HepG2 (cell line): ENCODE measurements around the gene DDR1. TPM values are rescaled to one million over a fixed set of nuclear protein-coding genes. Genes with fewer than 3 reads are reported as not detected.
"Not testable (repeated sequence)": the region's sequence is repeated elsewhere in the genome, so short reads cannot be mapped to it uniquely, and the experiment has no call there.

Source experiments
- GFI1 ChIP-seq: sonication (generic); formaldehyde crosslinking; IDR thresholded peaks from 2 replicates; pipeline ENCODE4 v1.5.0; 2020; ENCODE audit warnings: missing genetic modification reagents, mild to moderate bottlenecking, borderline replicate concordance
- RARA ChIP-seq: IDR thresholded peaks from 2 replicates; pipeline ENCODE4 v1.6.1; 2016; ENCODE audit warnings: missing genetic modification reagents, missing compliant biosample characterization
- ZNF441 ChIP-seq: sonication (generic); formaldehyde crosslinking; IDR thresholded peaks from 2 replicates; pipeline ENCODE4 v1.7.0; 2021; ENCODE audit warnings: missing genetic modification reagents, borderline replicate concordance
- ZNF749 ChIP-seq: sonication (generic); formaldehyde crosslinking; IDR thresholded peaks from 2 replicates; pipeline ENCODE4 v1.8.0; 2022; ENCODE audit warnings: mild to moderate bottlenecking, missing genetic modification reagents, moderate library complexity, borderline replicate concordance
- ZSCAN30 ChIP-seq: sonication (generic); formaldehyde crosslinking; IDR thresholded peaks from 2 replicates; pipeline ENCODE4 v1.5.0; 2020; ENCODE audit warnings: mild to moderate bottlenecking, missing genetic modification reagents
- polyA plus RNA-seq, 8 experiments: library from polyadenylated mRNA; depleted of rRNA in 3 of 8; stranded (reverse) in 7 of 8; unstranded in 1 of 8; fragments of >200 nt; fragmentation: Illumina TruSeq in 4 of 8; extraction: Trizol in 4 of 8; gene quantifications; 2 replicates each; pipeline versions ENCODE4 v1.2.1 to v1.2.3, GENCODE V29; 2011 to 2016; ENCODE audit warnings: low read depth in 4 of 8, missing spikeins in 1 of 8, mixed read lengths in 1 of 8; ENCODE audit not compliant: insufficient read depth in 1 of 8
- total RNA-seq, 5 experiments: library from RNA; depleted of rRNA; stranded (reverse); fragments of >200 nt; fragmentation: Illumina TruSeq; extraction: Trizol; gene quantifications; 2 replicates each; pipeline ENCODE4 v1.2.3, GENCODE V29; 2016; ENCODE audit warnings: low read depth in 1 of 5
- TF ChIP-seq, protein P1 (sequence below), 2 experiments: sonication (generic) in 1 of 2; formaldehyde crosslinking in 1 of 2; IDR thresholded peaks; 2 replicates each; pipeline versions ENCODE4 v1.4.0 to v1.6.1; 2016 to 2020; ENCODE audit warnings: borderline replicate concordance in 1 of 2, low read depth in 1 of 2, mild to moderate bottlenecking in 1 of 2, missing genetic modification reagents in 1 of 2
- TF ChIP-seq, protein P2 (sequence below): sonication (generic); formaldehyde crosslinking; IDR thresholded peaks from 2 replicates; pipeline ENCODE4 v1.8.0; 2022; ENCODE audit warnings: mild to moderate bottlenecking, missing genetic modification reagents; ENCODE audit not compliant: insufficient replicate concordance

Gene DDR1
- total and polyA plus RNA-seq, 2 of the 13 experiments (the other 11 are each of a cell fraction or from before 2014, with no cell fraction given), result 16.7 to 20.2 TPM

DNA sequence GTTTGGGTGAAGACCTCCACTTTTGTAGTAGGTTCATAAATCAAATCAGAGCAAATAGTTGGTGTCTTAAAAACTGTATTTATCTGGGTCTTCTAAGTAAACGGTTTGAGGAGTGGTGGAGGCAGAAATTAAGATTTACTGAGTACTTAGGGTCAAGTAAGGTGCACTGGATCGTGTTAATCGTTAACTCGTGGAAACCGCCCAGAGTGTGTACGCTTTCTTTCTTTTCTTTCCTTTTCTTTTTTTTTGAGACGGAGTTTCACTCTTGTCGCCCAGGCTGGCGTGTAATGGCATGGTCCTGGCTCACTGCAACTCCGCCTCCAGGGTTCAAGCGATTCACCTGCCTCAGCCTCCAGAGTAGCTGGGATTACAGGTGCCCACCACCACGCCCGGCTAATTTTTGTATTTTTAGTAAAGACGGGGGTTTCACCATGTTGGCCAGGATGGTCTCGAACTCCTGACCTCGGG lies 23.0 kb downstream of the DDR1 start (continued):
- TF ChIP-seq, protein P1, sequence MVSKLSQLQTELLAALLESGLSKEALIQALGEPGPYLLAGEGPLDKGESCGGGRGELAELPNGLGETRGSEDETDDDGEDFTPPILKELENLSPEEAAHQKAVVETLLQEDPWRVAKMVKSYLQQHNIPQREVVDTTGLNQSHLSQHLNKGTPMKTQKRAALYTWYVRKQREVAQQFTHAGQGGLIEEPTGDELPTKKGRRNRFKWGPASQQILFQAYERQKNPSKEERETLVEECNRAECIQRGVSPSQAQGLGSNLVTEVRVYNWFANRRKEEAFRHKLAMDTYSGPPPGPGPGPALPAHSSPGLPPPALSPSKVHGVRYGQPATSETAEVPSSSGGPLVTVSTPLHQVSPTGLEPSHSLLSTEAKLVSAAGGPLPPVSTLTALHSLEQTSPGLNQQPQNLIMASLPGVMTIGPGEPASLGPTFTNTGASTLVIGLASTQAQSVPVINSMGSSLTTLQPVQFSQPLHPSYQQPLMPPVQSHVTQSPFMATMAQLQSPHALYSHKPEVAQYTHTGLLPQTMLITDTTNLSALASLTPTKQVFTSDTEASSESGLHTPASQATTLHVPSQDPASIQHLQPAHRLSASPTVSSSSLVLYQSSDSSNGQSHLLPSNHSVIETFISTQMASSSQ (IDR thresholded peaks at IDR 0.05; ENCODE audit: low read depth), result peak; percentile 79
- TF ChIP-seq, protein P1 (CRISPR knock-in tag; IDR thresholded peaks at IDR 0.05; ENCODE audit: borderline replicate concordance), result not testable (repeated sequence)
- TF ChIP-seq, protein P2, sequence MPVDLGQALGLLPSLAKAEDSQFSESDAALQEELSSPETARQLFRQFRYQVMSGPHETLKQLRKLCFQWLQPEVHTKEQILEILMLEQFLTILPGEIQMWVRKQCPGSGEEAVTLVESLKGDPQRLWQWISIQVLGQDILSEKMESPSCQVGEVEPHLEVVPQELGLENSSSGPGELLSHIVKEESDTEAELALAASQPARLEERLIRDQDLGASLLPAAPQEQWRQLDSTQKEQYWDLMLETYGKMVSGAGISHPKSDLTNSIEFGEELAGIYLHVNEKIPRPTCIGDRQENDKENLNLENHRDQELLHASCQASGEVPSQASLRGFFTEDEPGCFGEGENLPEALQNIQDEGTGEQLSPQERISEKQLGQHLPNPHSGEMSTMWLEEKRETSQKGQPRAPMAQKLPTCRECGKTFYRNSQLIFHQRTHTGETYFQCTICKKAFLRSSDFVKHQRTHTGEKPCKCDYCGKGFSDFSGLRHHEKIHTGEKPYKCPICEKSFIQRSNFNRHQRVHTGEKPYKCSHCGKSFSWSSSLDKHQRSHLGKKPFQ (CRISPR knock-in tag), result peak; percentile 39
- TF ChIP-seq ZNF441 (CRISPR knock-in tag) (peak; percentile 100), RARA (CRISPR knock-in tag) (0 out of 2 replicates have a peak, but pooled peaks have one; percentile 15), GFI1 (peak; percentile 81), ZNF749 (CRISPR knock-in tag) (0 out of 2 replicates have a peak, but pooled peaks have one; percentile 14), ZSCAN30 (CRISPR knock-in tag) (0 out of 2 replicates have a peak, but pooled peaks have one; percentile 67)
